ENCODE measurements around the gene LYZL4.

- TF ChIP-seq CTCF (IDR thresholded peaks at IDR 0.05) (no peak), POLR2A (IDR thresholded peaks at IDR 0.05) (no peak)
Measured at GRCh38 chr3:42405857-42406256, 4.6 kb downstream of the LYZL4 start.

All from heart left ventricle (tissue), 13 donors.